Jurkat, Clone E6-1 (cell line): ENCODE results near the gene EIF2A. TPM values are rescaled to one million over a fixed set of nuclear protein-coding genes. Genes with fewer than 3 reads are reported as not detected.
A peak's percentile ranks its signal among the peaks of the same experiment; 100 is the strongest.
"Not testable (repeated sequence)": the region's sequence is repeated elsewhere in the genome, so short reads cannot be mapped to it uniquely, and the experiment has no call there.

Source experiments
- DNase-seq: peaks from one replicate; pipeline ENCODE4 v3.0.0-alpha.2; 2011; ENCODE audit warnings: low read depth, low spot score
- H3K4me3 ChIP-seq: 2 replicates; pipeline ENCODE4 v1.5.1; 2011; ENCODE audit warnings: mild to moderate bottlenecking, low read length, control low read depth, moderate library complexity
- polyA plus RNA-seq: library from polyadenylated mRNA; unstranded; fragments of >200 nt; gene quantifications from one replicate; pipeline ENCODE4 v1.2.1, GENCODE V29; 2012; ENCODE audit warnings: missing spikeins; ENCODE audit not compliant: insufficient read length, insufficient read depth

The EIF2A gene
- polyA plus RNA-seq, result 101 TPM

- DNase-seq, result peak; percentile 99
- H3K4me3 ChIP-seq, result peak within 1 kb of the TSS; percentile 95
Observed at GRCh38 chr3:150546226-150547044, at the start of gene EIF2A, which contains the start of gene SERP1. EIF2A (plus strand) TSS chr3:150546787; CDS start chr3:150546803, 16 bp downstream. SERP1 (minus strand) TSS chr3:150546496; CDS start chr3:150546135, 361 bp downstream.

GRCh38 chr3:150497956-150498355 is 48.6 kb upstream of the EIF2A start:
- H3K4me3 ChIP-seq, result no peak overlapping the region
- DNase-seq, result no peak

GRCh38 chr3:150500960-150501359 is 45.6 kb upstream of the EIF2A start:
- H3K4me3 ChIP-seq, DNase-seq: not testable (repeated sequence)

GRCh38 chr3:150503402-150504099 is 43.0 kb upstream of the EIF2A start:
- no peak for DNase-seq
- H3K4me3 ChIP-seq, result no peak overlapping the region

GRCh38 chr3:150504483-150504882 is 42.1 kb upstream of the EIF2A start:
- H3K4me3 ChIP-seq, result no peak overlapping the region
- DNase-seq, result no peak

GRCh38 chr3:150508401-150508800 is 38.2 kb upstream of the EIF2A start:
- no peak for DNase-seq
- no peak overlapping the region for H3K4me3 ChIP-seq

- no peak for DNase-seq
- H3K4me3 ChIP-seq, result no peak overlapping the region
Observed at GRCh38 chr3:150509780-150510179, 36.8 kb upstream of the EIF2A start.

DNA sequence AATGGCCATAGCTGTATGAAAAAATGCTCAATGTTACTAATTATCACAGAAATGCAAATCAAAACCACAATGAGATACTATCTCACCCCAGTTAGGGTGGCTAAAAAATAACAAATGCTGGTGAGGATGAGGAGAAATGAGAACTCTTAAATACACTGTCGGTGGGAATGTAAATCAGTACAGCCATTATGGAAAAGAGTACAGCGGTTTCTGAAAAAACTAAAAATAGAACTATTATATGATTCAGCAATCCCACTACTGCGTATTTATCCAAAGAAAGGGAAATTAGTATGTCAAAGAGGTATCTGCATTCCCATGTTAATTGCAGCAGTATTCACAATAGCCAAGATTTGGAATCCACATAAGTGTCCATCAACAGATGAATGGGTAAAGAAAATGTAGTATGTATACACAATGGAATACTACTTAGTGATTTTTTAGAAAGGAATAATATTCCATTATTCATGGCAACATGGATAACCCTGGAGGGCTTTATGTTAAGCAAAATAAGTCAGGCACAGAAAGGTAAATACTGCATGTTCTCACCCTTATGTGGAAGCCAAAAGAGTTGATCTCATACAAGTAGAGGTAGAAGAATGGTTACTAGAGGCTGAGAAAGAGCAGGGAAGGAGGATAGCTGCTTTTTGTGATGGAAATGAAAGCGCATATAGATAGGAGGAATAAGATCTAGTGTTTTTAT is 35.3 kb upstream of the EIF2A start:
- no peak for DNase-seq
- H3K4me3 ChIP-seq, result no peak overlapping the region

GRCh38 chr3:150515210-150515609 is 31.4 kb upstream of the EIF2A start:
- DNase-seq, result no peak
- H3K4me3 ChIP-seq, result no peak overlapping the region

GRCh38 chr3:150519026-150519425 is 27.6 kb upstream of the EIF2A start:
- H3K4me3 ChIP-seq, result no peak overlapping the region
- DNase-seq, result no peak

- DNase-seq, result no peak
- H3K4me3 ChIP-seq, result no peak overlapping the region
Observed at GRCh38 chr3:150520408-150520807, 26.2 kb upstream of the EIF2A start.

GRCh38 chr3:150521463-150521862 is 25.1 kb upstream of the EIF2A start:
- no peak overlapping the region for H3K4me3 ChIP-seq
- DNase-seq, result no peak

- no peak for DNase-seq
- H3K4me3 ChIP-seq, result no peak overlapping the region
Observed at GRCh38 chr3:150523538-150523937, 23.0 kb upstream of the EIF2A start.

GRCh38 chr3:150527464-150528255 is 18.9 kb upstream of the EIF2A start:
- DNase-seq, result no peak
- no peak overlapping the region for H3K4me3 ChIP-seq

DNA sequence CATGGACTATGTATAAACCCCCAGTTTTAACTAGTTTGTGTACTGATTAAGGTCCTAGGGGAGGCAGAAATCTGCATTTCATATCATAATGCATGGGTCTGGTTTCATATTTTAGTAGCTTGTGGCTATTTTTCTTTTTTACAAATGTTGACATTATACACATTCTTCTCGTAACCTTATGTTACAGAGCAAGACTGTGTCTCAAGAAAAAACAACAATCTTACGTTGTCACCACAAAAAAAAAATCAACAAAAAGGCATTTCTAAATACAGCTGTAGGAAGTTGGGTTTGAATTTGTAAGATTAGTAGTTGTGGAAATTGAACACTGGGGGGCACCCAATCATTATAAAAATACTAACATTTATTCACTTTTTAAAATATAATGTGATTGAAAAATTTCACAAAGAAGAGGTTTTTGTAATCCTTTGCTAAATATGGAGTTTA is 18.2 kb upstream of the EIF2A start:
- DNase-seq, result peak; percentile 27
- no peak overlapping the region for H3K4me3 ChIP-seq

- no peak overlapping the region for H3K4me3 ChIP-seq
- DNase-seq, result no peak
Observed at GRCh38 chr3:150531775-150532174, 14.8 kb upstream of the EIF2A start.

DNA sequence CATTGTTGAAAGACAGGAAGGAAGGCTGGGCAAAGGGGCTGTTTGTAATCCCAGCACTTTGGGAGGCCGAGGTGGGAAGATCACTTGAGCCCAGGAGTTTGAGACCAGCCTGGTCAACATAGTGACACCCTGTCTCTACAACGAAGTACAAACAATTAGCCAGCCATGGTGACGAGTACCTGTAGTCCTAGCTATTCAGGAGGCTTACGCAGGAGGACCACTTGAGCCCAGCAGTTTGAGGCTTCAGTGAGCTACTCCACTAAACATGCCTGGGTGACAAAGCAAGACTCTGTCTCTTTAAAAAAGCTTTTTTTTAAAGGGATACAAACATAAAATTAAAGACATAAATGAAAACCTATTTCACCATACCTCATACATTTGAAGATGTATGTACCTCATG is 11.4 kb upstream of the EIF2A start:
- no peak overlapping the region for H3K4me3 ChIP-seq
- no peak for DNase-seq

- DNase-seq, result no peak
- no peak overlapping the region for H3K4me3 ChIP-seq
Observed at GRCh38 chr3:150538324-150539208, 8.0 kb upstream of the EIF2A start.
